PC-9 (cell line): ENCODE measurements around the gene TIAM2. TPM values are rescaled to one million over a fixed set of nuclear protein-coding genes. Genes with fewer than 3 reads are reported as not detected.

Experiments
- BruUV-seq: library from RNA; stranded (reverse); fragments of 400-500 nt; replicated peaks from 2 replicates; lab custom pipeline; 2021; lab: Mats Ljungman, UMichigan
- CTCF ChIA-PET: fragments of 300-600 bp; sonication (Branson Sonifier 250); formaldehyde crosslinking; loops from one replicate; lab custom pipeline; 2022; ENCODE audit warnings: antibody characterized with exemption; lab: Charles Lee
- POLR2A ChIA-PET: fragments of 300-600 bp; sonication (Branson Sonifier 250); formaldehyde crosslinking; loops from one replicate; lab custom pipeline; 2022; ENCODE audit warnings: antibody characterized with exemption; ENCODE audit not compliant: unreplicated experiment; lab: Charles Lee
- DNase-seq, 2 experiments: peaks; one replicate each; pipeline versions ENCODE4 v3.0.0 to v3.0.0-alpha.2; 2015 to 2022; ENCODE audit warnings: mixed read lengths in 1 of 2
- H2AFZ ChIP-seq: fragments of 200-600 bp; sonication (generic); 2 replicates; pipeline ENCODE4 v1.8.1; 2017; ENCODE audit warnings: antibody characterized with exemption
- H3F3A ChIP-seq: fragments of 200-600 bp; sonication (generic); 2 replicates; pipeline ENCODE4 v1.8.1; 2017; ENCODE audit warnings: antibody characterized with exemption, mild to moderate bottlenecking, low read depth; ENCODE audit not compliant: insufficient read depth
- H3K27ac ChIP-seq: fragments of 200-600 bp; sonication (generic); 2 replicates; pipeline ENCODE4 v1.6.1; 2016; ENCODE audit warnings: mixed run types
- H3K27me3 ChIP-seq: fragments of 200-600 bp; sonication (generic); 2 replicates; pipeline ENCODE4 v1.6.1; 2016; ENCODE audit warnings: low read depth, mixed run types; ENCODE audit not compliant: insufficient read depth
- H3K36me3 ChIP-seq: fragments of 200-600 bp; sonication (generic); 2 replicates; pipeline ENCODE4 v1.6.1; 2016; ENCODE audit warnings: low read depth, mixed run types
- H3K4me1 ChIP-seq: fragments of 200-600 bp; sonication (generic); replicated peaks from 2 replicates; pipeline ENCODE4 v1.6.1; 2016; ENCODE audit warnings: mixed run types; ENCODE audit not compliant: insufficient read depth
- H3K4me2 ChIP-seq: fragments of 200-600 bp; sonication (generic); 2 replicates; pipeline ENCODE4 v1.6.1; 2017; ENCODE audit warnings: mixed run types
- H3K4me3 ChIP-seq: fragments of 200-600 bp; sonication (generic); 2 replicates; pipeline ENCODE4 v1.6.1; 2016; ENCODE audit warnings: mixed run types
- H3K79me2 ChIP-seq: fragments of 200-600 bp; sonication (generic); 2 replicates; pipeline ENCODE4 v1.6.1; 2017; ENCODE audit warnings: low read depth, mixed run types
- H3K9me2 ChIP-seq: fragments of 200-600 bp; sonication (generic); 2 replicates; pipeline ENCODE4 v1.8.1; 2017; ENCODE audit warnings: mild to moderate bottlenecking; ENCODE audit not compliant: insufficient read depth
- H3K9me3 ChIP-seq: fragments of 200-600 bp; sonication (generic); 2 replicates; pipeline ENCODE4 v1.8.1; 2016; ENCODE audit warnings: low read depth; ENCODE audit not compliant: insufficient read depth
- H4K20me1 ChIP-seq: fragments of 200-600 bp; sonication (generic); 2 replicates; pipeline ENCODE4 v1.8.1; 2017; ENCODE audit not compliant: insufficient read depth
- EZH2 ChIP-seq: fragments of 200-600 bp; sonication (generic); IDR thresholded peaks from 2 replicates; pipeline ENCODE4 v1.8.0; 2017; ENCODE audit warnings: antibody characterized with exemption, low read depth
- intact Hi-C: fragments of 100-400 bp; cut with micrococcal nuclease; formaldehyde crosslinking; loops from one replicate; pipeline ENCODE4 v1.10.0; 2022; ENCODE audit not compliant: unreplicated experiment
- total RNA-seq: library from RNA; stranded (reverse); gene quantifications from 2 replicates; pipeline ENCODE4 v1.2.3, GENCODE V29; 2021
- TF ChIP-seq, protein P1 (sequence below): fragments of 200-600 bp; sonication (generic); conservative IDR thresholded peaks from 2 replicates; pipeline ENCODE4 v1.6.1; 2017; ENCODE audit warnings: mixed run types, antibody characterized with exemption, mild to moderate bottlenecking, moderate library complexity

The TIAM2 gene
- total RNA-seq, 1 experiment from 2014 or later: 11.4 TPM

- BruUV-seq: no TSS peak
- CTCF ChIA-PET: no interaction called here
These were observed 228.7 kb downstream of the TIAM2 start for GRCh38 chr6:155223646-155224451.

GRCh38 chr6:155224618-155225017 lies 229.5 kb downstream of the TIAM2 start:
- POLR2A ChIA-PET: no interaction called here
- peak overlapping the region; percentile 92 for H3K27ac ChIP-seq
- H4K20me1 ChIP-seq: no peaks in the 10 kb centered on the region
- H2AFZ ChIP-seq: no peak overlapping the region
- intact Hi-C loops: loop anchor here (1.0 kb wide), 2 partner anchors 24 to 39 kb away; no protein-coding TSS in a partner anchor
- CTCF ChIA-PET: no interaction called here
- 0 out of 2 replicates have a peak overlapping the region, but pooled peaks have one; percentile 14 for H3K4me2 ChIP-seq
- H3K9me2 ChIP-seq: no peaks in the 10 kb centered on the region
- H3K4me1 ChIP-seq: peaks cover 25% of the 10 kb centered on the region
- no peak overlapping the region for H3K4me3 ChIP-seq
- no peak for TF ChIP-seq EZH2
- TF ChIP-seq, protein P1, sequence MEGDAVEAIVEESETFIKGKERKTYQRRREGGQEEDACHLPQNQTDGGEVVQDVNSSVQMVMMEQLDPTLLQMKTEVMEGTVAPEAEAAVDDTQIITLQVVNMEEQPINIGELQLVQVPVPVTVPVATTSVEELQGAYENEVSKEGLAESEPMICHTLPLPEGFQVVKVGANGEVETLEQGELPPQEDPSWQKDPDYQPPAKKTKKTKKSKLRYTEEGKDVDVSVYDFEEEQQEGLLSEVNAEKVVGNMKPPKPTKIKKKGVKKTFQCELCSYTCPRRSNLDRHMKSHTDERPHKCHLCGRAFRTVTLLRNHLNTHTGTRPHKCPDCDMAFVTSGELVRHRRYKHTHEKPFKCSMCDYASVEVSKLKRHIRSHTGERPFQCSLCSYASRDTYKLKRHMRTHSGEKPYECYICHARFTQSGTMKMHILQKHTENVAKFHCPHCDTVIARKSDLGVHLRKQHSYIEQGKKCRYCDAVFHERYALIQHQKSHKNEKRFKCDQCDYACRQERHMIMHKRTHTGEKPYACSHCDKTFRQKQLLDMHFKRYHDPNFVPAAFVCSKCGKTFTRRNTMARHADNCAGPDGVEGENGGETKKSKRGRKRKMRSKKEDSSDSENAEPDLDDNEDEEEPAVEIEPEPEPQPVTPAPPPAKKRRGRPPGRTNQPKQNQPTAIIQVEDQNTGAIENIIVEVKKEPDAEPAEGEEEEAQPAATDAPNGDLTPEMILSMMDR: no peak
- H3K36me3 ChIP-seq: no peaks in the 10 kb centered on the region
- no peaks in the 10 kb centered on the region for H3K27me3 ChIP-seq
- no peaks in the 10 kb centered on the region for H3K9me3 ChIP-seq
- H3F3A ChIP-seq: peaks cover 20% of the 10 kb centered on the region
- no peaks in the 10 kb centered on the region for H3K79me2 ChIP-seq
- DNase-seq: no peak
- no TSS peak for BruUV-seq

More at GRCh38 chr6:155223646-155224451, 228.7 kb downstream of the TIAM2 start:
- TF ChIP-seq EZH2: no peak
- TF ChIP-seq, protein P1: no peak
- no peaks in the 10 kb centered on the region for H3K79me2 ChIP-seq
- H3K9me2 ChIP-seq: no peaks in the 10 kb centered on the region
- peak overlapping the region; percentile 9; the same call in 1 of the 2 replicates for H3K4me3 ChIP-seq
- POLR2A ChIA-PET: interaction anchor here (0.5 to 0.6 kb wide), 2 partner anchors 38 to 250 kb away, joined by 4 to 5 read pairs; no protein-coding TSS in a partner anchor
- H4K20me1 ChIP-seq: no peaks in the 10 kb centered on the region
- DNase-seq: peak; percentile 43 to 97
- no peaks in the 10 kb centered on the region for H3K27me3 ChIP-seq
- H3K27ac ChIP-seq: peak overlapping the region; percentile 92
- no peaks in the 10 kb centered on the region for H3K9me3 ChIP-seq
- peak overlapping the region; percentile 63 for H3K4me2 ChIP-seq
- H2AFZ ChIP-seq: peak overlapping the region; percentile 59; the same call in 1 of the 2 replicates
- peaks cover 20% of the 10 kb centered on the region for H3F3A ChIP-seq
- no peaks in the 10 kb centered on the region for H3K36me3 ChIP-seq
- H3K4me1 ChIP-seq: peaks cover 25% of the 10 kb centered on the region
- intact Hi-C loops: loop anchor here (1.0 kb wide), 2 partner anchors 24 to 39 kb away; no protein-coding TSS in a partner anchor

DNA sequence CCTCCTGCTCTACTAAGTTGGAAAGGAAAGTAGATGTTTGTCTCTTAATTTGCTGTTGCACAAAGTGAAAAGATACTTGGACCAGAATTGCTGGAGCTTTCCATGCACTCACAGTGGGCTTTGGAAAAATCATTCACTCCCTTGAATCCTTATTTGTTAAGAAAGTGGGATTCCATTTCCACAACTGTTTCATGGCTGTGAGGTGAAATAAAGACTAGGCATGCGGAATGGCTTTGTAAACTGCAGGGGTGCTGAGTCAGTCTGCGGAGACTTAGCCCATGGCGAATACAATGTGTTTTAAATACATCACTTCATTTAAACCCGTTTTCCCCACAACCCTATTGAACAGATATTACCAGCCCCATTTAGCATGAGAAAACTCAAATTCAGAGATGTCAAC lies 231.9 kb downstream of the TIAM2 start:
- Histone ChIP-seq H3K27me3 (no peaks in the 10 kb centered on the region), H4K20me1 (no peaks in the 10 kb centered on the region), H3K9me2 (no peaks in the 10 kb centered on the region), H3K4me1 (peaks cover 25% of the 10 kb centered on the region), H3K36me3 (no peaks in the 10 kb centered on the region), H3K9me3 (no peaks in the 10 kb centered on the region), H3K4me2 (no peak overlapping the region), H3K4me3 (no peak overlapping the region), H3K27ac (no peak overlapping the region), H3K79me2 (no peaks in the 10 kb centered on the region), H3F3A (peaks cover 20% of the 10 kb centered on the region), H2AFZ (no peak overlapping the region)
- BruUV-seq: no TSS peak
- CTCF ChIA-PET: no interaction called here
- no peak for TF ChIP-seq EZH2
- TF ChIP-seq, protein P1: no peak
- DNase-seq: no peak
- intact Hi-C loops: no loop called here
- POLR2A ChIA-PET: no interaction called here
